Hepatocyte (in vitro differentiated cells): ENCODE results near the gene COQ8B.

Source experiments
- CTCF ChIP-seq: fragments of 200-600 bp; sonication (generic); IDR thresholded peaks from 2 replicates; pipeline ENCODE4 v1.5.1; 2016; ENCODE audit warnings: antibody characterized with exemption, mild to moderate bottlenecking; ENCODE audit not compliant: poor library complexity
- EZH2 ChIP-seq: fragments of 200-600 bp; sonication (generic); IDR thresholded peaks from 2 replicates; pipeline ENCODE4 v1.6.1; 2016; ENCODE audit warnings: antibody characterized with exemption, mild to moderate bottlenecking, borderline replicate concordance
- EZH2phosphoT487 ChIP-seq: fragments of 200-600 bp; sonication (generic); IDR thresholded peaks from one replicate; pipeline ENCODE4 v1.6.1; 2018; ENCODE audit warnings: antibody characterized with exemption, mild to moderate bottlenecking, low read depth, moderate library complexity; ENCODE audit not compliant: unreplicated experiment, severe bottlenecking

- TF ChIP-seq CTCF (no peak), EZH2 (no peak), EZH2phosphoT487 (no peak)
These were observed 29.1 kb downstream of the COQ8B start for GRCh38 chr19:40687525-40688016.
